Endothelial cell of umbilical vein (primary cell): ENCODE data around the gene PPM1M.

ENCODE experiments used
- EZH2 ChIP-seq: IDR thresholded peaks from 2 replicates; pipeline ENCODE4 v1.6.1; 2012; ENCODE audit warnings: borderline replicate concordance, low read depth, mild to moderate bottlenecking, moderate library complexity, low read length, inconsistent platforms; ENCODE audit not compliant: severe bottlenecking
- JUN ChIP-seq: IDR thresholded peaks from 2 replicates; pipeline ENCODE4 v1.6.1; 2011; ENCODE audit warnings: borderline replicate concordance, low read depth; ENCODE audit not compliant: insufficient read length, insufficient read depth
- MAX ChIP-seq: IDR thresholded peaks from 2 replicates; pipeline ENCODE4 v1.6.1; 2011; ENCODE audit not compliant: insufficient read depth, insufficient read length
- MYC ChIP-seq: IDR thresholded peaks from one replicate; pipeline ENCODE4 v1.6.1; 2011; ENCODE audit warnings: mild to moderate bottlenecking, low read depth, low read length
- POLR2A ChIP-seq: IDR thresholded peaks from 2 replicates; pipeline ENCODE4 v1.6.1; 2012; ENCODE audit warnings: low read depth, mild to moderate bottlenecking, control low read depth, low read length
- POLR2AphosphoS5 ChIP-seq: IDR thresholded peaks from 2 replicates; pipeline ENCODE4 v1.6.1; 2012; ENCODE audit warnings: low read depth, mild to moderate bottlenecking, control low read depth, low read length, moderate library complexity; ENCODE audit not compliant: insufficient read depth
- TF ChIP-seq, protein P1 (sequence below), 2 donors: IDR thresholded peaks; 1 replicate in 1 of 2; 2 replicates in 1 of 2; pipeline ENCODE4 v1.5.1; 2011; ENCODE audit warnings: low read length in 2 of 2, mild to moderate bottlenecking in 2 of 2, moderate library complexity in 2 of 2, control low read depth in 1 of 2, inconsistent platforms in 1 of 2, low read depth in 1 of 2; ENCODE audit not compliant: insufficient read depth in 1 of 2; ENCODE audit errors: extremely low read depth in 1 of 2

- TF ChIP-seq, protein P1, sequence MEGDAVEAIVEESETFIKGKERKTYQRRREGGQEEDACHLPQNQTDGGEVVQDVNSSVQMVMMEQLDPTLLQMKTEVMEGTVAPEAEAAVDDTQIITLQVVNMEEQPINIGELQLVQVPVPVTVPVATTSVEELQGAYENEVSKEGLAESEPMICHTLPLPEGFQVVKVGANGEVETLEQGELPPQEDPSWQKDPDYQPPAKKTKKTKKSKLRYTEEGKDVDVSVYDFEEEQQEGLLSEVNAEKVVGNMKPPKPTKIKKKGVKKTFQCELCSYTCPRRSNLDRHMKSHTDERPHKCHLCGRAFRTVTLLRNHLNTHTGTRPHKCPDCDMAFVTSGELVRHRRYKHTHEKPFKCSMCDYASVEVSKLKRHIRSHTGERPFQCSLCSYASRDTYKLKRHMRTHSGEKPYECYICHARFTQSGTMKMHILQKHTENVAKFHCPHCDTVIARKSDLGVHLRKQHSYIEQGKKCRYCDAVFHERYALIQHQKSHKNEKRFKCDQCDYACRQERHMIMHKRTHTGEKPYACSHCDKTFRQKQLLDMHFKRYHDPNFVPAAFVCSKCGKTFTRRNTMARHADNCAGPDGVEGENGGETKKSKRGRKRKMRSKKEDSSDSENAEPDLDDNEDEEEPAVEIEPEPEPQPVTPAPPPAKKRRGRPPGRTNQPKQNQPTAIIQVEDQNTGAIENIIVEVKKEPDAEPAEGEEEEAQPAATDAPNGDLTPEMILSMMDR (IDR thresholded peaks at IDR 0.05; ENCODE audit: extremely low read depth in 1 of 2, insufficient read depth in 1 of 2, low read depth in 1 of 2, low read length in 2 of 2): no peak
- TF ChIP-seq POLR2A (no peak), MYC (no peak), MAX (no peak), EZH2 (no peak), JUN (no peak), POLR2AphosphoS5 (no peak)
These were observed 12.4 kb upstream of the PPM1M start for GRCh38 chr3:52233108-52233591.
